DMS114 treated with DMSO at 0.1 percent for 48 hours (cell line): ENCODE results near the gene C19orf44.
"Not testable (repeated sequence)": the region's sequence is repeated elsewhere in the genome, so short reads cannot be mapped to it uniquely, and the experiment has no call there.

Experiments
- DNase-seq: peaks from one replicate; lab custom pipeline; 2025; ENCODE audit not compliant: unreplicated experiment; lab: John Stamatoyannopoulos, UW

C19orf44 gene

GRCh38 chr19:16495982-16496612, at the start of gene C19orf44, which contains the start of gene CALR3:
TSS of gene C19orf44 (plus strand) at chr19:16496394. CDS start at chr19:16500793, 4,399 bp downstream.
TSS of gene CALR3 (minus strand) at chr19:16496167. CDS start at chr19:16496129, 38 bp downstream.
- DNase-seq: peak; percentile 98

GRCh38 chr19:16446724-16447368, 49.3 kb upstream of the C19orf44 start:
- no peak for DNase-seq

GRCh38 chr19:16448872-16449271, 47.3 kb upstream of the C19orf44 start:
- not testable (repeated sequence) for DNase-seq

- no peak for DNase-seq
Measured at GRCh38 chr19:16449330-16449961, 46.7 kb upstream of the C19orf44 start.

GRCh38 chr19:16452325-16452724, 43.9 kb upstream of the C19orf44 start:
- DNase-seq: no peak

- DNase-seq: no peak
Measured at GRCh38 chr19:16454351-16454918, 41.8 kb upstream of the C19orf44 start.

- DNase-seq: no peak
Measured at GRCh38 chr19:16455489-16455888, 40.7 kb upstream of the C19orf44 start.

- no peak for DNase-seq
Measured at GRCh38 chr19:16456652-16457194, 39.5 kb upstream of the C19orf44 start.

GRCh38 chr19:16457195-16457953, 38.8 kb upstream of the C19orf44 start:
- DNase-seq: no peak

GRCh38 chr19:16457954-16458331, 38.3 kb upstream of the C19orf44 start:
- DNase-seq: no peak

GRCh38 chr19:16458391-16459341, 37.5 kb upstream of the C19orf44 start:
- no peak for DNase-seq

- DNase-seq: no peak
Measured at GRCh38 chr19:16459680-16460079, 36.5 kb upstream of the C19orf44 start.

GRCh38 chr19:16460454-16460853, 35.7 kb upstream of the C19orf44 start:
- DNase-seq: no peak

- no peak for DNase-seq
Measured at GRCh38 chr19:16461630-16462051, 34.6 kb upstream of the C19orf44 start.

GRCh38 chr19:16462757-16463250, 33.4 kb upstream of the C19orf44 start:
- DNase-seq: no peak

- no peak for DNase-seq
Measured at GRCh38 chr19:16463341-16463990, 32.7 kb upstream of the C19orf44 start.

- no peak for DNase-seq
Measured at GRCh38 chr19:16463991-16464575, 32.1 kb upstream of the C19orf44 start.

GRCh38 chr19:16465239-16465638, 31.0 kb upstream of the C19orf44 start:
- no peak for DNase-seq
